Glomerular endothelial cell (primary cell): ENCODE measurements around the gene CCDC192. TPM values are rescaled to one million over a fixed set of nuclear protein-coding genes. Genes with fewer than 3 reads are reported as not detected.
"Not testable (repeated sequence)": the region's sequence is repeated elsewhere in the genome, so short reads cannot be mapped to it uniquely, and the experiment has no call there.

Source experiments
- DNase-seq: peaks from one replicate; pipeline ENCODE4 v3.0.0-alpha.2; 2011; ENCODE audit warnings: low read depth, low spot score; ENCODE audit errors: extremely low read depth
- total RNA-seq: library from RNA; depleted of rRNA; stranded (reverse); fragments of >200 nt; gene quantifications from 2 replicates; pipeline ENCODE4 v1.2.3, GENCODE V29; 2015

The CCDC192 gene
- total RNA-seq, 1 donor from 2014 or later = not detected

- DNase-seq = no peak
These were observed 135.9 kb downstream of the CCDC192 start for GRCh38 chr5:127839072-127839471.

- DNase-seq = no peak
These were observed 136.5 kb downstream of the CCDC192 start for GRCh38 chr5:127839496-127840197.

- no peak for DNase-seq
These were observed 137.0 kb downstream of the CCDC192 start for GRCh38 chr5:127840198-127840524.

- DNase-seq = no peak
These were observed 137.6 kb downstream of the CCDC192 start for GRCh38 chr5:127840809-127841208.

- no peak for DNase-seq
These were observed 141.4 kb downstream of the CCDC192 start for GRCh38 chr5:127844581-127845021.

- DNase-seq = no peak
These were observed 143.7 kb downstream of the CCDC192 start for GRCh38 chr5:127846884-127847283.

GRCh38 chr5:127847641-127848040 is 144.4 kb downstream of the CCDC192 start:
- not testable (repeated sequence) for DNase-seq

GRCh38 chr5:127848098-127848497 is 144.9 kb downstream of the CCDC192 start:
- no peak for DNase-seq

- no peak for DNase-seq
These were observed 146.2 kb downstream of the CCDC192 start for GRCh38 chr5:127849408-127849807.

GRCh38 chr5:127849891-127850290 is 146.7 kb downstream of the CCDC192 start:
- no peak for DNase-seq

GRCh38 chr5:127851964-127852363 is 148.8 kb downstream of the CCDC192 start:
- no peak for DNase-seq

GRCh38 chr5:127854520-127854919 is 151.3 kb downstream of the CCDC192 start:
- DNase-seq = no peak

GRCh38 chr5:127856292-127856691 is 153.1 kb downstream of the CCDC192 start:
- DNase-seq = no peak

- DNase-seq = peak; percentile 68
These were observed 155.1 kb downstream of the CCDC192 start for GRCh38 chr5:127858116-127858784.

GRCh38 chr5:127860291-127860690 is 157.1 kb downstream of the CCDC192 start:
- DNase-seq = no peak

- no peak for DNase-seq
These were observed 160.0 kb downstream of the CCDC192 start for GRCh38 chr5:127863161-127863560.

- no peak for DNase-seq
These were observed 160.6 kb downstream of the CCDC192 start for GRCh38 chr5:127863610-127864395.

- DNase-seq = no peak
These were observed 161.3 kb downstream of the CCDC192 start for GRCh38 chr5:127864511-127864910.

GRCh38 chr5:127865273-127865672 is 162.1 kb downstream of the CCDC192 start:
- no peak for DNase-seq

GRCh38 chr5:127867022-127867783 is 164.0 kb downstream of the CCDC192 start:
- no peak for DNase-seq

GRCh38 chr5:127870914-127871313 is 167.7 kb downstream of the CCDC192 start:
- DNase-seq = no peak
